Fibroblast of skin of back (primary cell): Measurements from ENCODE around the gene OCEL1.
"Not testable (repeated sequence)": the region's sequence is repeated elsewhere in the genome, so short reads cannot be mapped to it uniquely, and the experiment has no call there.

ENCODE experiments used
- DNase-seq: peaks from one replicate; pipeline ENCODE4 v3.0.0-alpha.2; 2013

The OCEL1 gene

GRCh38 chr19:17266026-17266425 is 40.0 kb downstream of the OCEL1 start:
- DNase-seq = no peak

- no peak for DNase-seq
These were observed 40.6 kb downstream of the OCEL1 start for GRCh38 chr19:17266589-17266974.

- DNase-seq = peak; percentile 99
These were observed 41.2 kb downstream of the OCEL1 start, which contains the start of gene BABAM1 for GRCh38 chr19:17266975-17267788. Gene BABAM1 (plus strand): TSS chr19:17267443. CDS start chr19:17268807, 1,364 bp downstream.

DNA sequence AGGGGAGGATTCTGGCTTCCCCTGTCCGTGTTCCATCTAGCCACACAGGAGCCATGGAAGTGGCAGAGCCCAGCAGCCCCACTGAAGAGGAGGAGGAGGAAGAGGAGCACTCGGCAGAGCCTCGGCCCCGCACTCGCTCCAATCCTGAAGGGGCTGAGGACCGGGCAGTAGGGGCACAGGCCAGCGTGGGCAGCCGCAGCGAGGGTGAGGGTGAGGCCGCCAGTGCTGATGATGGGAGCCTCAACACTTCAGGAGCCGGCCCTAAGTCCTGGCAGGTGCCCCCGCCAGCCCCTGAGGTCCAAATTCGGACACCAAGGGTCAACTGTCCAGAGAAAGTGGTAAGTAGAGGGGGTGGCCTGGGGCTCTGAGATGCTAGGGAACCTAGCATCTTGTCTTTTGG is 42.7 kb downstream of the OCEL1 start:
- DNase-seq = no peak

- DNase-seq = not testable (repeated sequence)
These were observed 48.9 kb downstream of the OCEL1 start for GRCh38 chr19:17274892-17275291.

GRCh38 chr19:17275441-17276175 is 49.6 kb downstream of the OCEL1 start:
- DNase-seq = no peak
